Vagina (tissue), 2 donors: ENCODE results near the gene DNM2.

ENCODE experiments used
- CTCF ChIP-seq, 3 experiments: fragments of 450-650 bp in 2 of 3; fragments of 200-600 bp in 1 of 3; sonication (generic) in 1 of 3; IDR thresholded peaks; one replicate each; pipeline ENCODE4 v1.5.1; 2017 to 2019; ENCODE audit warnings: antibody characterized with exemption in 3 of 3, mild to moderate bottlenecking in 2 of 3, moderate library complexity in 2 of 3
- POLR2A ChIP-seq, 2 donors: fragments of 450-650 bp; IDR thresholded peaks; one replicate each; pipeline ENCODE4 v1.6.1; 2017; ENCODE audit warnings: antibody characterized with exemption in 2 of 2, mild to moderate bottlenecking in 2 of 2, moderate library complexity in 2 of 2
- POLR2AphosphoS5 ChIP-seq, 2 donors: sonication (generic); formaldehyde crosslinking; IDR thresholded peaks; one replicate each; pipeline ENCODE4 v1.9.0; 2017; ENCODE audit warnings: antibody characterized with exemption in 2 of 2, mild to moderate bottlenecking in 2 of 2, low read depth in 1 of 2; ENCODE audit not compliant: insufficient read depth in 1 of 2

- TF ChIP-seq POLR2AphosphoS5 (IDR thresholded peaks at IDR 0.05; ENCODE audit: insufficient read depth in 1 of 2, low read depth in 1 of 2) (no peak), CTCF (IDR thresholded peaks at IDR 0.05) (no peak), POLR2A (IDR thresholded peaks at IDR 0.05) (no peak)
Measured at GRCh38 chr19:10826231-10826630, 108.4 kb downstream of the DNM2 start.
